Mucosa of stomach (tissue), 1 donor: ENCODE data around the gene CSF1.
"Not testable (repeated sequence)": the region's sequence is repeated elsewhere in the genome, so short reads cannot be mapped to it uniquely, and the experiment has no call there.

Source experiments
- H3K27me3 ChIP-seq: one replicate; pipeline ENCODE4 v1.7.0; 2013; ENCODE audit warnings: mild to moderate bottlenecking, low read length; ENCODE audit not compliant: control insufficient read depth, insufficient read depth
- H3K36me3 ChIP-seq: one replicate; pipeline ENCODE4 v1.7.0; 2013; ENCODE audit warnings: low read length; ENCODE audit not compliant: control insufficient read depth, insufficient read depth
- H3K4me1 ChIP-seq: one replicate; pipeline ENCODE4 v1.7.0; 2013; ENCODE audit warnings: mild to moderate bottlenecking, low read length; ENCODE audit not compliant: control insufficient read depth, insufficient read depth
- H3K4me3 ChIP-seq: one replicate; pipeline ENCODE4 v1.7.0; 2013; ENCODE audit warnings: low read length
- H3K9ac ChIP-seq: one replicate; pipeline ENCODE4 v1.7.0; 2013; ENCODE audit warnings: mild to moderate bottlenecking, low read length, moderate library complexity
- H3K9me3 ChIP-seq: one replicate; pipeline ENCODE4 v1.7.0; 2013; ENCODE audit warnings: mild to moderate bottlenecking, low read length, moderate library complexity; ENCODE audit not compliant: control insufficient read depth
- donor health status: Pancreatic carcinoma.

CSF1 gene, protein sequence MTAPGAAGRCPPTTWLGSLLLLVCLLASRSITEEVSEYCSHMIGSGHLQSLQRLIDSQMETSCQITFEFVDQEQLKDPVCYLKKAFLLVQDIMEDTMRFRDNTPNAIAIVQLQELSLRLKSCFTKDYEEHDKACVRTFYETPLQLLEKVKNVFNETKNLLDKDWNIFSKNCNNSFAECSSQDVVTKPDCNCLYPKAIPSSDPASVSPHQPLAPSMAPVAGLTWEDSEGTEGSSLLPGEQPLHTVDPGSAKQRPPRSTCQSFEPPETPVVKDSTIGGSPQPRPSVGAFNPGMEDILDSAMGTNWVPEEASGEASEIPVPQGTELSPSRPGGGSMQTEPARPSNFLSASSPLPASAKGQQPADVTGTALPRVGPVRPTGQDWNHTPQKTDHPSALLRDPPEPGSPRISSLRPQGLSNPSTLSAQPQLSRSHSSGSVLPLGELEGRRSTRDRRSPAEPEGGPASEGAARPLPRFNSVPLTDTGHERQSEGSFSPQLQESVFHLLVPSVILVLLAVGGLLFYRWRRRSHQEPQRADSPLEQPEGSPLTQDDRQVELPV

GRCh38 chr1:109910123-109910962 lies at the start of gene CSF1:
Gene CSF1, plus strand, starts transcription at chr1:109910849. Its CDS starts 175 bp downstream, at chr1:109911024.
- Histone ChIP-seq H3K4me1 (peaks cover 42% of the 10 kb centered on the region), H3K27me3 (peaks cover 6% of the 10 kb centered on the region), H3K36me3 (no peaks in the 10 kb centered on the region), H3K9me3 (no peaks in the 10 kb centered on the region), H3K9ac (peak within 1 kb of the TSS; percentile 81), H3K4me3 (peak within 1 kb of the TSS; percentile 80)

GRCh38 chr1:109861616-109862015 lies 49.0 kb upstream of the CSF1 start:
- H3K36me3 ChIP-seq, H3K4me1 ChIP-seq, H3K9me3 ChIP-seq, H3K4me3 ChIP-seq, H3K27me3 ChIP-seq, H3K9ac ChIP-seq: not testable (repeated sequence)

DNA sequence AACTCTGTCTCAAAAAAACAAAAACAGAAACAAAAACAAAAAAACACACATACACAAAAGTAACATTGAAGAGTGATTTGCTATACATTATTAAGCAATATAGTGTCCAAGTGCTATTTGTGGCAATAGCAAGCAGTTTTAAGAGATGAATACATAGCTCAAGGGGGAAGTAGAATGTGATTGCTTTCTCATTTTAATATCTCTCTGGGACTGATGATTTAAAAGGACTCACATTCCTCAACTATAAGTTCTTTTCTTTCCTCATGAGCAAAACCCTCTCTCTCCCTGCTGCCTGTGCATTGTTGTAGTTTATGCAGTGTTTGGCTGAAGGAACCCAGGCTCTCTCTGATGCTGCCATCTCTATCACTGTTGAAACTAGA lies 47.0 kb upstream of the CSF1 start:
- no peak overlapping the region for H3K4me3 ChIP-seq
- no peaks in the 10 kb centered on the region for H3K9me3 ChIP-seq
- no peaks in the 10 kb centered on the region for H3K36me3 ChIP-seq
- H3K27me3 ChIP-seq, result no peaks in the 10 kb centered on the region
- no peak overlapping the region for H3K9ac ChIP-seq
- no peaks in the 10 kb centered on the region for H3K4me1 ChIP-seq

GRCh38 chr1:109864047-109864822 lies 46.4 kb upstream of the CSF1 start:
- H3K9ac ChIP-seq, result no peak overlapping the region
- no peak overlapping the region for H3K4me3 ChIP-seq
- H3K27me3 ChIP-seq, result no peaks in the 10 kb centered on the region
- no peaks in the 10 kb centered on the region for H3K36me3 ChIP-seq
- no peaks in the 10 kb centered on the region for H3K4me1 ChIP-seq
- no peaks in the 10 kb centered on the region for H3K9me3 ChIP-seq

DNA sequence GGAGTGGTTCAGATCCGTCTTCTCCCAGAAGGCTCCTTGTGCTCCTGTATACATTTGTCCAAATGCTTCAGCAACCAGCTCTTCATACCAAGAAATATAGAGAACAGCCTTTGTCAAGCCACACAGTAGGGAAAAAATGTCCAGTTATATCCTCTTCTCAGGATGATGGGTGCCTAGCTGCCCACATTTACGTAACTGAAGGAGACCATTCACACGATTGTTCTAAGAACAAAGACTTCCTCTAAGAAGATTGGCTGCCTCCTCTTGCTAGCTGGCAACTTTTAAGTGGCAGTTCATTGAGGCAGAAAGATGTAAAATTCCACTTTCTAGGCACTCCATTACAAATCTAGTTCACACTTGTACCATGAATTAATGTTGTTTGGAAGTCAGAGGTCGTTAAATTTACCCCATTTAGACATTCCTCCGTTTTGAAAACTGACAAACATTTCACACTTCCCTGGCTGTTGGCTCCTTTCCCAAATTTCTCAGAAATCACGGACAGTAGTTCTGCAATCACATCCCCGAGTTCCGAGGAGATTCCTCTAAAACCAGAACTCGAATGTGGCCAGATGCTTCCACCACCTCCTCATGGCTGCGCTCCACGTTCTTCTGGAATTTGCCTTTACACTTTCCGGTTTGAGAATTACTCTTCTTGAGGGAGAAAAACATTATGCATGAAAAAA lies 45.6 kb upstream of the CSF1 start:
- Histone ChIP-seq H3K27me3 (no peaks in the 10 kb centered on the region), H3K4me3 (no peak overlapping the region), H3K9me3 (no peaks in the 10 kb centered on the region), H3K4me1 (no peaks in the 10 kb centered on the region), H3K9ac (no peak overlapping the region), H3K36me3 (no peaks in the 10 kb centered on the region)

- Histone ChIP-seq H3K27me3 (no peaks in the 10 kb centered on the region), H3K36me3 (no peaks in the 10 kb centered on the region), H3K4me3 (no peak overlapping the region), H3K4me1 (no peaks in the 10 kb centered on the region), H3K9me3 (no peaks in the 10 kb centered on the region), H3K9ac (no peak overlapping the region)
These were observed 44.6 kb upstream of the CSF1 start for GRCh38 chr1:109866071-109866470.

GRCh38 chr1:109873278-109874175 lies 37.1 kb upstream of the CSF1 start:
- Histone ChIP-seq H3K4me3 (no peak overlapping the region), H3K9me3 (no peaks in the 10 kb centered on the region), H3K4me1 (peaks cover 19% of the 10 kb centered on the region), H3K27me3 (no peaks in the 10 kb centered on the region), H3K9ac (no peak overlapping the region), H3K36me3 (no peaks in the 10 kb centered on the region)

- H3K9ac ChIP-seq, result no peak overlapping the region
- peaks cover 19% of the 10 kb centered on the region for H3K4me1 ChIP-seq
- no peaks in the 10 kb centered on the region for H3K9me3 ChIP-seq
- H3K4me3 ChIP-seq, result no peak overlapping the region
- no peaks in the 10 kb centered on the region for H3K36me3 ChIP-seq
- no peaks in the 10 kb centered on the region for H3K27me3 ChIP-seq
These were observed 36.2 kb upstream of the CSF1 start for GRCh38 chr1:109874445-109874844.

GRCh38 chr1:109875874-109876273 lies 34.8 kb upstream of the CSF1 start:
- no peak overlapping the region for H3K4me3 ChIP-seq
- no peaks in the 10 kb centered on the region for H3K36me3 ChIP-seq
- H3K9me3 ChIP-seq, result no peaks in the 10 kb centered on the region
- H3K9ac ChIP-seq, result no peak overlapping the region
- H3K4me1 ChIP-seq, result peaks cover 19% of the 10 kb centered on the region
- H3K27me3 ChIP-seq, result no peaks in the 10 kb centered on the region

DNA sequence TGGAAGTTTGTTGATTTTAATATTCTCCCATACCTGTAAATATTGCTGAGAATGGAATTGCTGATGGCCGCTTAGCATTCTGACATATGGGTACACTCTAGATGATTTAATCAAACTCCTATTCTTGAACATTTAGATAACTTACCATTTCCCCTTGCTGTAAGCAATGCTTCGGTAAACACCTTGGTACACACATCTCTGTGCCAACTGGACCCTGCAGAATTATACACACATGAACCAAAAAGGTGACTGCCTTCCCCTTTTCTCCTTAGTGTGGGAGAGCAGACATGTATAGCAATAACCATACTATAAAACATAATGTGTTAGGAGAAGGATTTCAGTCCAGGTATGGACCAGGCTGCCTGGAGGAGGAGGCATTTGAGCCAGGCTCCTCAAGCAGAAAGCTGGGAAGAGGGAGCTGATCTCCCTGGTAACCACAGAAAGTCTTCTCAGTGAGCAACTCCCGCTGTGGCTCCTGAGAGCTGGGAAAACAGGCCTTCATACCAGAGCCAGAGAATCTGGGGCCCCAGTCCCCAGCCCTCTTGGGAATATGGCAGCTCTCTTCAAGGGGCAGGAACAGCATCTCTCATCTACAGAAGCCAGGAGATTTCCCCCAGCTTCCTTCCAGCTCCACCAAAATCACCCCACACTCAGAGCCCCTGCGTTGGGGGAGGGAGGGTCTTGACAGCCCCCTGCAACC lies 33.9 kb upstream of the CSF1 start:
- Histone ChIP-seq H3K4me3 (no peak overlapping the region), H3K9ac (no peak overlapping the region), H3K36me3 (no peaks in the 10 kb centered on the region), H3K27me3 (no peaks in the 10 kb centered on the region), H3K9me3 (no peaks in the 10 kb centered on the region), H3K4me1 (peaks cover 19% of the 10 kb centered on the region)
